Body of pancreas (tissue), 4 donors: ENCODE results near the gene VWCE. TPM values are rescaled to one million over a fixed set of nuclear protein-coding genes. Genes with fewer than 3 reads are reported as not detected.
A peak's percentile ranks its signal among the peaks of the same experiment; 100 is the strongest.

Source experiments
- ATAC-seq: fragments of 150-250 bp; one replicate; pipeline ENCODE4 v1.9.1; 2016
- DNase-seq, 4 donors: peaks; one replicate each; pipeline ENCODE4 v3.0.0-alpha.2; 2019
- H3K27ac ChIP-seq, 4 donors: fragments of 200-600 bp; sonication (generic); 1 replicate in 3 of 4; 2 replicates in 1 of 4; pipeline versions ENCODE4 v1.5.1 to v1.6.1; 2016 to 2019; ENCODE audit warnings: mild to moderate bottlenecking in 1 of 4, mixed read lengths in 1 of 4, moderate library complexity in 1 of 4
- H3K27me3 ChIP-seq, 2 donors: fragments of 200-600 bp; sonication (generic); one replicate each; pipeline ENCODE4 v1.6.0; 2016; ENCODE audit warnings: mild to moderate bottlenecking in 1 of 2
- H3K36me3 ChIP-seq, 2 donors: fragments of 200-600 bp; sonication (generic); replicated peaks in 1 of 2; 2 replicates each; pipeline ENCODE4 v1.5.1; 2016; ENCODE audit warnings: low read depth in 2 of 2; ENCODE audit not compliant: insufficient read depth in 1 of 2
- H3K4me1 ChIP-seq: fragments of 200-600 bp; sonication (generic); one replicate; pipeline ENCODE4 v1.6.0; 2016
- H3K4me3 ChIP-seq, 2 donors: fragments of 200-600 bp; sonication (generic); 1 replicate in 1 of 2; 2 replicates in 1 of 2; pipeline ENCODE4 v1.5.1; 2016 to 2019
- H3K9me3 ChIP-seq, 3 donors: fragments of 200-600 bp; sonication (generic); 1 replicate in 2 of 3; 2 replicates in 1 of 3; pipeline ENCODE4 v1.5.1; 2016
- POLR2A ChIP-seq, 3 donors: fragments of 450-650 bp; IDR thresholded peaks; one replicate each; pipeline ENCODE4 v1.6.1; 2016; ENCODE audit warnings: antibody characterized with exemption in 3 of 3, mild to moderate bottlenecking in 2 of 3
- WGBS, 2 donors: methylation state at CpG; one replicate each; pipeline ENCODE4 v1.1.5; 2017; 5-methylcytosine and 5-hydroxymethylcytosine counted together
- intact Hi-C: fragments of 100-400 bp; cut with DNase I; formaldehyde crosslinking; loops from one replicate; pipeline ENCODE4 v1.15.1; 2023
- total RNA-seq, 2 donors: library from RNA; depleted of rRNA; stranded (reverse); fragments of >200 nt; gene quantifications; one replicate each; pipeline ENCODE4 v1.1.0, GENCODE V29; 2016
- TF ChIP-seq, protein P1 (sequence below), 7 experiments: fragments of 450-650 bp in 4 of 7; fragments of 200-600 bp in 3 of 7; sonication (generic) in 3 of 7; IDR thresholded peaks; one replicate each; pipeline ENCODE4 v1.5.1; 2016 to 2019; ENCODE audit warnings: antibody characterized with exemption in 7 of 7

Gene VWCE
- total RNA-seq, 2 donors from 2014 or later: 4.3 TPM; not detected in 1

- ATAC-seq (no peak), DNase-seq (peak in 3 of 4 donors; percentile 34 to 57 (median 51))
- no peaks in the 10 kb centered on the region for H3K27me3 ChIP-seq
- WGBS, 2 donors: 57 to 63% methylated on average over 12 of the region's 12 CpGs
- intact Hi-C loops: no loop called here
- H3K9me3 ChIP-seq: no peaks in the 10 kb centered on the region
- H3K27ac ChIP-seq: no peak overlapping the region
- no peaks in the 10 kb centered on the region for H3K4me1 ChIP-seq
- H3K4me3 ChIP-seq: no peak overlapping the region
- TF ChIP-seq POLR2A (IDR thresholded peaks at IDR 0.05): no peak
- no peaks in the 10 kb centered on the region for H3K36me3 ChIP-seq
Measured at GRCh38 chr11:61279934-61280659, 15.0 kb downstream of the VWCE start.

DNA sequence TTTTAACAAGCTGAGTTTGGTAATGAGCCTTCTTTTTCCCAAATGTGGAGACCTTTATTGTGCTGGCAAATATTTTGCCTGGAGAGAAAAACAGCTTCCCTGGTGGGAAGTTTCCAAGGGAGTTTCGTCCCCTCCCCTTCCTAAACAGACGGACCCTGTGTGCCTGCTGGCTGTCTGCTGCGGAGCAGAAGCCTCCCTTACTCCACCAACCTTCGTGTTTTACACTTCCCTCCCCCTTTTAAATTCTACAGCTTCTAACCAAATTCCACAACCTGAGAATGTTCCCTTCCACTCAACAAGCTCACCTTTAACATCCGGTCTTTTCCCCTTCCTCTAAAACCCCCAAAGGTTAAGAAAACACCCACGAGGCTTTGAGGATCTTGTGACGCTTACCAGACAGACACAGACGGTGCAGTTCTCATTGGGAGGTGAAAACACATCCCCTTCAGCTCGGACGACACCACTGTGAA lies 17.1 kb downstream of the VWCE start:
- intact Hi-C loops: no loop called here

DNA sequence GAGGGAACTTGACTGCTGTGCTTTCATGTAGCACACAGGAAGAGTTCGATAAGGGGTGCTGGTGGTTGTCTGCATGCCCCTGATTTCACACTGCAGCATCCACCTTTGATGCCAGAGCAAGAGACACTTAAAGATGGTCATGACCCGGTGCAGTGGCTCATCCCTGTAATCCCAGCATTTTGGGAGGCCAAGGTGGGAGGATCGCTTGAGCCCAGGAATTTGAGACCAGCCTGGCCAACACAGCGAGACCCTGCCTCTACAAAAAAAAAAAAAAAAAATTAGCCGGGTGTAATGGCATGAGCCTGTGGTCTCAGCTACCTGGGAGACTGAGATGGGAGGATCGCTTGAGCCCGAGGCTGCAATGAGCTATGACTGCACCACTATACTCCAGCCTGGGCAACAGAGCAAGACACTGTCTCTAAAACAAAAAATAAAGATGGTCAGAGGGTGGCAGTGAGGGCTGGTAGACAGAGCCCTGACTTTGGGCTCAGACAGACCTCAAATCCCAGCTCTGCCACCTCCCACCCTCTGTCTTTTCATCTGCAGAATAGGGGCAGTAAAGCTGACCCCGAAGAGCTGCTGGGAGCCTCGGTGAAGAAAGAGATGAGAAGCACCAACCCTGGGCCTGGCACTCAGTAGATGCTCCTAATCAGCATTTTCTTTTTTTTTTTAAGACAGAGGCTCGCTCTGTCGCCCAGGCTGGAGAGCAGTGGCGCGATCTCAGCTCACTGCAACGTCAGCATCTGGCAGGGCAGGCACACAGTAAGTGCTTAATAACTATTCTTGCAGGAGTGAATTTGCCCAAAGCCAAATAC lies 17.7 kb downstream of the VWCE start:
- H3K4me1 ChIP-seq: no peaks in the 10 kb centered on the region
- H3K36me3 ChIP-seq: no peaks in the 10 kb centered on the region
- no peak overlapping the region for H3K4me3 ChIP-seq
- H3K27me3 ChIP-seq: no peaks in the 10 kb centered on the region
- no peaks in the 10 kb centered on the region for H3K9me3 ChIP-seq
- TF ChIP-seq POLR2A (IDR thresholded peaks at IDR 0.05): no peak
- TF ChIP-seq, protein P1, sequence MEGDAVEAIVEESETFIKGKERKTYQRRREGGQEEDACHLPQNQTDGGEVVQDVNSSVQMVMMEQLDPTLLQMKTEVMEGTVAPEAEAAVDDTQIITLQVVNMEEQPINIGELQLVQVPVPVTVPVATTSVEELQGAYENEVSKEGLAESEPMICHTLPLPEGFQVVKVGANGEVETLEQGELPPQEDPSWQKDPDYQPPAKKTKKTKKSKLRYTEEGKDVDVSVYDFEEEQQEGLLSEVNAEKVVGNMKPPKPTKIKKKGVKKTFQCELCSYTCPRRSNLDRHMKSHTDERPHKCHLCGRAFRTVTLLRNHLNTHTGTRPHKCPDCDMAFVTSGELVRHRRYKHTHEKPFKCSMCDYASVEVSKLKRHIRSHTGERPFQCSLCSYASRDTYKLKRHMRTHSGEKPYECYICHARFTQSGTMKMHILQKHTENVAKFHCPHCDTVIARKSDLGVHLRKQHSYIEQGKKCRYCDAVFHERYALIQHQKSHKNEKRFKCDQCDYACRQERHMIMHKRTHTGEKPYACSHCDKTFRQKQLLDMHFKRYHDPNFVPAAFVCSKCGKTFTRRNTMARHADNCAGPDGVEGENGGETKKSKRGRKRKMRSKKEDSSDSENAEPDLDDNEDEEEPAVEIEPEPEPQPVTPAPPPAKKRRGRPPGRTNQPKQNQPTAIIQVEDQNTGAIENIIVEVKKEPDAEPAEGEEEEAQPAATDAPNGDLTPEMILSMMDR (IDR thresholded peaks at IDR 0.05): no peak
- H3K27ac ChIP-seq: no peak overlapping the region
- ATAC-seq (no peak), DNase-seq (no peak)
- intact Hi-C loops: no loop called here
- 79 to 84% methylated on average over 10 to 14 of the region's 14 CpGs for WGBS, 2 donors

More for the DNA sequence above, 17.1 kb downstream of the VWCE start:
- ATAC-seq (no peak), DNase-seq (no peak)
- Histone ChIP-seq H3K4me1 (no peaks in the 10 kb centered on the region), H3K27me3 (no peaks in the 10 kb centered on the region), H3K9me3 (no peaks in the 10 kb centered on the region), H3K4me3 (no peak overlapping the region), H3K27ac (no peak overlapping the region), H3K36me3 (no peaks in the 10 kb centered on the region)
- WGBS, 2 donors: 51 to 63% methylated on average over 10 of the region's 10 CpGs
- TF ChIP-seq, protein P1 (IDR thresholded peaks at IDR 0.05): no peak
- no peak for TF ChIP-seq POLR2A (IDR thresholded peaks at IDR 0.05)

DNA sequence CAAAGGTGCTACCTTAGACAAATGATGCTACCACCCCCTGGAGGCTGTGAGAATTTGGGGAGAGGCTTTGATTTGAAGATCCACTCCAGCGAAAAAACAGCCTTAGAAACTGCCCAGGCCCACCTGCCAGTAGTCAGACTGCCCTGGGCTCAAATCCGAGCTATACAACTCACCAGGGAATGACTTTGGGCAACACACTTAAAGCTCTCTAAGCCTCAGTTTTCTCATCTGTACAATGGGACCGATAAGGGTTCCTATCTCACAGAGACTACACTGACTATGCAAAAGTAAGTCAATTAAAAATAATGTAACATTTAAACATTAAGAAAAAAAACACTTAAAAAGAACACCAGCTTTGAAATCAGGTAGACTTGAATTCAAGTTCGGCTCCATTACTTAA lies 19.9 kb downstream of the VWCE start:
- TF ChIP-seq POLR2A (IDR thresholded peaks at IDR 0.05): no peak
- TF ChIP-seq, protein P1 (IDR thresholded peaks at IDR 0.05): no peak
- Histone ChIP-seq H3K4me3 (no peak overlapping the region), H3K27ac (no peak overlapping the region), H3K4me1 (no peaks in the 10 kb centered on the region), H3K27me3 (no peaks in the 10 kb centered on the region), H3K9me3 (no peaks in the 10 kb centered on the region), H3K36me3 (no peaks in the 10 kb centered on the region)
- ATAC-seq: no peak
- intact Hi-C loops: no loop called here
- no peak for DNase-seq
- WGBS, 2 donors: 69 to 84% methylated on average over 4 of the region's 4 CpGs

- no peak overlapping the region for H3K27ac ChIP-seq
Measured at GRCh38 chr11:61274084-61274483, 21.0 kb downstream of the VWCE start.

More at GRCh38 chr11:61274084-61274483, 21.0 kb downstream of the VWCE start:
- Histone ChIP-seq H3K4me1 (no peaks in the 10 kb centered on the region), H3K9me3 (no peaks in the 10 kb centered on the region), H3K36me3 (no peaks in the 10 kb centered on the region), H3K4me3 (no peak overlapping the region), H3K27me3 (no peaks in the 10 kb centered on the region)
- ATAC-seq (no peak), DNase-seq (no peak)
- TF ChIP-seq, protein P1 (IDR thresholded peaks at IDR 0.05): no peak
- WGBS, 2 donors: 77 to 79% methylated on average over 2 to 4 of the region's 4 CpGs
- intact Hi-C loops: no loop called here
